HG02678 (cell line): ENCODE measurements around the gene CTNNAL1.
"Not testable (repeated sequence)": the region's sequence is repeated elsewhere in the genome, so short reads cannot be mapped to it uniquely, and the experiment has no call there.

Experiments used
- ATAC-seq: cut with Tn5 transposase; IDR thresholded peaks from one replicate; pipeline ENCODE4 v1.9.1; 2021; ENCODE audit warnings: mild to moderate bottlenecking, moderate library complexity; ENCODE audit not compliant: unreplicated experiment

The CTNNAL1 gene

DNA sequence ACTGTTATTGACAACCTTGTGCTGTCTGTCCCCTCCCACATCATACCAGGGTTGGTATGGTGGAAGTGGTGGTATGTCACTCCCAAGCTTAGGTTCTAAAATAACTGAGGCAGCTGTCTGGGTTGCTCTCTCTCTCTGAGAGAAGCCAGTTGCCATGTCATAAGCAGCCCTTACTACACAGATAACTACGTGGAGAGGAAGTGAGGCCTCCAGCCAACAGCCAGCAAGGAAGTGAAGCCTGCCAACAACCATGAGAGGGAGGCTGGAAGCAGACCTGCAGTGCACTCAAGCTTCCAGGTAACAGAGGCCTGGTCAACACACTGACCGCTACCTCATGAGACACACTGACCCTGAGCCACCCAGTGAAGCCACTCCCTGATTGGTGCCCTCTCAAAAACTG lies 18.6 kb downstream of the CTNNAL1 start:
- ATAC-seq = peak; percentile 80

DNA sequence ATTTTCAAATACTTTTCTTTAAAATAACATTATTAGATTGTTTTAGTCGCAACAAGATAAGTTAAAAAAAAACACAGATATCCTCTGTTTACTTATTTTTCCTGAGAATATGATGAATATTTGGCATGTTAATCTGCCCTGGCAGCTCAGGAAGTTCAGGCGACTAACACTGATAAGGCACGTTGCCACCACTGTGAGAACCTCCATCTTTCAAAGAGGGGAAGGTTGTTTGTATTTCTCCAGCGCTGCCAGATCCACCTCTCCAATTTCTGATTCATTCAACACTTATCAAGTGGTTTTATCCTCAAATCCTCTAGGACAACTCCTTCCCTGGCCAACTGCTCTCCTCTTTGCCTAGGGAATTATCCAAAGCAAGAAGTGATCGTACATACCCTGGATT lies 21.8 kb downstream of the CTNNAL1 start:
- no peak for ATAC-seq

DNA sequence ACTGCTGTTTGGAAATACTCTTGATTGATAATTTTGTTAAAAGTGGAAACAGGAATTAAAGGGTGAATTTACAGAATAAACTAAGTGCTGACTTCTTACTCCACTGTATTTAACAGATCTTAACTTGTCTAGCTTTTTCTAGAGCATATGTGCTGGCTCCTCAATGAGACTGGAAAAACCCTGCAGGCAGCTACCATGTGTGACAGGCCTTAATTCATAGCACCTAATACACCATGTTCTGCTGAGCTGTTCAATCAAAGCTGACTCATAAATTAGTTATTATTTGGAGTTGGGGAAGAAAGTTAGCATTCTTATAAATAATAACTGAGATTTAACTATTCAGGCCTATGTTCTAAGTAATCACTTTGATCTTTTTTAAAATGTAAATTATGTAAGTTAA lies 29.4 kb downstream of the CTNNAL1 start:
- ATAC-seq = no peak

DNA sequence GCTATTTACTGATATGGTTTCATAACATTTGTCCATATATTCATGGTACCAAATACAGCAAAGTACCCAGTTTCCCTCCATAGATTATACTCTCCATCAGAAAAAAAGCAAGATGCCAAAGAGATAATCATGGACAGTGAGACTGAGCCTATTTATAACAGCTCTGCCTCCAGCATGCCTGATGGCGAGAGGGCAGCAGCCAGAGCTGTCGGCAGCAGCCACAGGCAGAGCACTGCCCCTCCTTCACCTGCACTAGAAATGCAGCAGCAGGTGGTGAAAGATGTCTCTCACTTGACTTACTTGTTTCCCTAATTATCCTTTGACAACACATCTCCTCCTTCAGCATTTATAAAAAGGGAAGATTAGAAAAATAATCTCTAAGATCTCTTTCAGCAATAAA lies 32.4 kb downstream of the CTNNAL1 start:
- ATAC-seq = no peak

DNA sequence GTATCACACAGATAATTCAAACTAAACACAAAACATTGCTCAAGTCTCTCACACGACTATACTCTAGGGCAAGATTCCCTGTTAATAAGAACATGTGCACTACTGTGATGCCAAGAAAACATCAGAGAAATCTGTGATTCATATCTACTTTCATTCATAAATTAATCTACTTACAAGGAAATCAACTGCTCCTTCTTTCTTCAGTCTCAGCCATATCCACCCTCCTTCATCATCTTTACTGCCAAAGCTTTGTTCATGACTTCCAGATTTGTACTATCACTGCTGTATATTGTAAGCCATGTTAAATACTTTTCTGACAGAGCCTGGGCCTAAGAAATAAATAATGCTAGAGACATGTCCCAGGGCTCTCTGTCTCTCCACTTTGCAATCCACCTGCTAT lies 35.1 kb downstream of the CTNNAL1 start:
- no peak for ATAC-seq

DNA sequence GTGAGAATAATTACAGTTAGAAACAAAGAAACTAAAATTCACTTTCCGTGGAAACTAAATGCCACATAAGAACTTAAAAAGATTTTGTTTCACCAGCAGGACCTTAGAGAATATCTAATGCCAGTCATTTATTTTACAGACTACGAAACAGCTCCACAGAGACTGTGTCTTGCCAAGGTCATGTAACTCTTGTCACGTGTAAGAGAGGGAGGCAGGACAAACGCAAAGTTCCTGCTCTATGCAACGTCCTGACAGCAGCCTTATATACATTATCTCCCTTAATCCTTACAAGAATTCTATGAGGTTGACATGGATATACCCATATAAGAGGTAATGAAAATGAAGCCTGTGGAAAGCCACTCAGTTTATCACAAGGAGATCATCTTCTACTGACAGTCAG lies 39.4 kb downstream of the CTNNAL1 start:
- ATAC-seq = no peak

DNA sequence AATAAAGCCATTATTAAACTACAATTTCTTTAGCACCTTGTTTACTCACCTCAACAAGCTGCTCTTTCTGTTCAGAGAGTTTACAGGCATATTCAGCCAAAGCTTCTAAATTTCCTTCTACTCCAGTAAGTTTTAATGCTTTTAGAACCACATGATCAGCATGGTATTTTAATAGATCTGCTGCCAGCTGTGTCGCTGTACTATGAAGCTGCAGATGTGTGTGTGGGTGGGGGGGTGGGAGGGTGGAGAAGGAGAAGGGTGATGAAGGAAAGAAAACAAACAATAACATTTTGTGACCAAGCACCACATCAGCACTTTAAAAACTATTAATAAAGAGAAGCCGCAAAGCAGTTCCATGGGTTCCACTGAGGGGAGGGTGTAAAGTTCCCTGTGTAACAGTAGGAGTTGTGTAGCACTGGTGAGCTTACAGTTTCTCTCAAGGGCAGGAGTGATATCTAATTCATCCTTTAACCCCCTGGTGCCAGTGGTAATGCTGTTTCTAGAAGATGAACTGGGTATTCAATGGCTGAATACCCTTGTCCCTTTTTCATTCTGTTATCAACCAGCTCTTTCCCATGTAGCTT lies 40.6 kb downstream of the CTNNAL1 start:
- ATAC-seq = no peak

DNA sequence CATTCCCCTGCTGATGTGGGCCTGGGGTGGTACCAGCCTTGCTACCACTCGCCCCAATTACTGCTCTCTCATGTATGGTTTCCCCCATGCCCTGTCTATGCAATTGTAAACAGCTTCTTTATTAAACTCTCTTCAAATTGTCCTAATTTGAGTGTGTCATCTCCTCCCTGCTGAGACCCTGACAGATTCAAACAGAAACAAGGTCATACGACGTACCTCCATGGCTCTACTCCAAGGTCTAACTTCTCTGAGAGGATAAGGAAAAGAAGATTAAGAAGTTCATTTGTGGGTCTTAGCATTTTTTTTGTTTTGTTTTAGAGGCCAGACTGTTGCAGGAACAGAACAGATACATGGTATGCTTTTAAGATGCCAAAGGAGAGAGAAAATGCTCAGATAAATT lies 41.1 kb downstream of the CTNNAL1 start:
- no peak for ATAC-seq

DNA sequence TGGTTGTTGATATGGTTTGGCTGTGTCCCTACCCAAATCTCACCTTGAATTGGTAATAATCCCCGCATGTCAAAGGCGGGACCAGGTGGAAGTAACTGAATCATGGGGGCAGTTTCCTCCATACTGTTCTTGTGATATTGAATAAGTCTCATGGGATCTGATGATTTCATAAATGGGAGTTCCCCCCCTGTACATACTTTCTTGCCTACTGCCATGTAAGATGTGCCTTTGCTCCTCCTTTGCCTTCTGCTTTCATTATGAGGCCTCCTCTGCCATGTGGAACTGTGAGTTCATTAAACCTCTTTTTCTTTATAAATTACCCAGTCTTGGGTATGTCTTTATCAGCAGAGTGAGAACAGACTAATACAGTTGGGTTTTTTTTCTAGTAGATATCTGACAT lies 41.9 kb downstream of the CTNNAL1 start:
- not testable (repeated sequence) for ATAC-seq

DNA sequence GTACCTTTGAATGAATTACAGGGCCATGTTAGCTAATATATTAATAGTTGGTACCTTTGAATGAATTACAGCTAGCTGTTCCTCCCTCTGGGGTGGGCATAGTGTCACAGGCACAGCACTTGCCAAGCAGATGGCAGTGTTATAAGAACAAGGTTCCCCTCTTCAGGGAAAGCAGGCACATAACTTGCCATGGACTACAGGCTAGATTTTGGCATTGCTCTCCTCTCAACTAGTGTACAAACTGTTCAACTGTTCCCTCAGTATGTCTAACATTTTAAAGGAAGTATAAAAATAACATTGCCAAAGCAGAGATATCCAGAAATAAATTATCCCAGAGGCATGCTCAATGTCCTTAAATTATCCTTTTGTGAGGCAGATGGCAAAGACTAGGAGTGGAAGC lies 45.4 kb downstream of the CTNNAL1 start:
- no peak for ATAC-seq

DNA sequence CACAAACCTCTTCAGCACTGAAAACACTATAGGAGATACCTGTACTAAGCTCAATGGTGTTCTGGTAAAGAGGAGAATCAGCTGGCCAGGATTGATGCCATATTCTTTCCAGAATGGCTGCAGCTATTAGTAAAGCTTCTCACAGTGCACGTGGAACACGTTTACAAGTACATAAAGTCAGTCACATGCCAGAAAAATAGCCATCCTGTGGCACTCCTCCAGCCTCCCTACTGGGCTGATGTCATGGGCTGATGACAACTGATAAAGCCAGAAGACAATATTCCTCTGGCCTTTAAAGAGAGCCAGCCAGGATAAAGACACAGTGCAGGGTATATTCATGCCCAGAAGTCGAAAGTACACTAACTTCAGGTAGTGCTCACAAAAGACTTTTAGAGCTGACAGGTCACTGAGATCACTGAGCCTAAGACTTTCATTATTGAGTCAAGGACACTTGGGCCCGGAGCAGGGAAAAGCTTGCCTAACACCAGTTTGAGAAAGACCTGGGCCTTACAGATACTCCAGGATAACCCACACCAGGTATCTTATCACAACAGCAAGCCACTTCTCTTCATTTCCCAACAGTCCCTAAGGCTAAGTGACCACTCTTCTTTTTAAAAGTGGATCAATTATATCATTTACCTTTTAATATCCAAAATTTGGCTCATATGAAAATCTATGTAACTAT lies 49.7 kb downstream of the CTNNAL1 start:
- ATAC-seq = no peak

DNA sequence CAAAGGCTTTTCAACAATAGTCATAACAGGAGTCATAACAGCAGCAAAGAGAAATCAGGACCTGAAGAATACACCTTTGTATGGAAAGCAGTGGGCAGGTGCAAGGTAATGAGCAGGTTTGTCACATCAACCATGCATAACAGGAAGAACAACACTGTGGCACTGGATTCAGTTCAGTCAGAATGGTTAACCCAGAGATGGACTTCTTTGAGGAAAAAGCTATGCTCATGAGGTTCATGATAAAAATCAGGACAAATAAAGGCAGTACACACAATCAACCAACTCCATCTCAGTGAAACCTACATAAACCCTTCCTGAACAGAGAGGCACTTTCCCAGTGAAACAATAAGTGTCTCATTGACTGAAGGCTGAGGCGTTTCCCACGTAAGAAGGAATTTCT lies 52.1 kb downstream of the CTNNAL1 start:
- ATAC-seq = no peak

DNA sequence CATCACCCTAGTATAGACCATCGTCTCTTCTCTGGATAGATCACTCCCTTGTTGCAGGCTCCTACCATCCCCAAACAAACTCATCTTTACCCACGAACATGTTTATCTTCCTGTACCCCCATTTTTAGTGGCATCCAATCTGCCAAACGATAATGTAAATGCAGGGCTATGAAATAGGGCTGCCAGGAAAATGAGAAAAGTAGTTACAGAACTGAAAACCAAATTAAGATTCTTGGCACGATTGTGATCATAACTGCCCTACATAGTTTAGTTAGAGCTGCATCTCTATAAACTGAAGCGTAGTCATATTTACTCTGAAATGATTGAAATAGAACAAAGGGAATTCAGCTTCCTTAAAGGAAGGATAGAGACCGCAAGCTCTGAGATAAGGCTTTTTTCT lies 53.0 kb downstream of the CTNNAL1 start:
- ATAC-seq = no peak

DNA sequence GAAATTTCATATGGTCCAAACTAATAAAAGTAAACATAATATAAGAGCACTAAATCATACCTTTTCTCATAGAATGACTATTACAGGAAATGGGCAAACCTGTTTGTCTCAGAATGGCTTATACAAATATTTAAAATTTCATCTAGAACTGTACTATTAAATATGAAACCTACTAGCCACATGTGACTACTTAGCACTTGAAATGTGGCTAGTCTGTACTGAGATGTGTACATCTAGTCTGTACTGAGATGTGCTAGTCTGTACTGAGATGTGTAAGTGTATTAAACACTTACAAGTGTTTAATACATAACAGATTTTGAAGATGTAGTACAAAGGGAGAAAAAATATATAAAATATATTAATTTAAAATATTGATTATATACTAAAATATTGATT lies 56.7 kb downstream of the CTNNAL1 start:
- ATAC-seq = no peak

DNA sequence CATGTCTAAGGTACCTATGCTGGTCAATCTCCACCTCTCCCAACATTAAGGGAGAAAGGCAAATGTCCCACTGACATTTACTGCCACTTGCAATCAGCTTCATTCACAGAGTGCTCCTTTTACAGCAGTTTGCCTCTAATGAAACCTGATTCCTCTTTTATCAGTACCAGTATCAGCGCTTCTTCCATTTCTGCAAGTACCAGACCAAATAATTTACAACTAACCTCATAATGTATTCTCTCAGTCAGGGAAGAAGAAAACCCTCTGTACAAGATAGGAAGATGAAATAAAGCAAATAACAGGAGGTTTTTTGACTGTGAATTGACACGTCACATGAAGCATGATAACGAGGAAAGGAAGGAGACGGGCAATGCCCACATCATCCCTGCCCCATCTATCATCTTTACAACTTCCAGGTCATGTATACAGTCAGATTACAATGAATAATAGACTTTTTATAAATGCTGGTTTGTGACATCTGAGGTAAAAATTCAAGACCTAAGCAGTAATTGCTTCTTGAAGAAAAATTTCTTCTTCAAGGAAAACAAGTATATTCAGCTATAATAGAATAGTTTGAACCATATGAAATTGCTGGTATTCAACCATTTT lies 57.2 kb downstream of the CTNNAL1 start:
- no peak for ATAC-seq

DNA sequence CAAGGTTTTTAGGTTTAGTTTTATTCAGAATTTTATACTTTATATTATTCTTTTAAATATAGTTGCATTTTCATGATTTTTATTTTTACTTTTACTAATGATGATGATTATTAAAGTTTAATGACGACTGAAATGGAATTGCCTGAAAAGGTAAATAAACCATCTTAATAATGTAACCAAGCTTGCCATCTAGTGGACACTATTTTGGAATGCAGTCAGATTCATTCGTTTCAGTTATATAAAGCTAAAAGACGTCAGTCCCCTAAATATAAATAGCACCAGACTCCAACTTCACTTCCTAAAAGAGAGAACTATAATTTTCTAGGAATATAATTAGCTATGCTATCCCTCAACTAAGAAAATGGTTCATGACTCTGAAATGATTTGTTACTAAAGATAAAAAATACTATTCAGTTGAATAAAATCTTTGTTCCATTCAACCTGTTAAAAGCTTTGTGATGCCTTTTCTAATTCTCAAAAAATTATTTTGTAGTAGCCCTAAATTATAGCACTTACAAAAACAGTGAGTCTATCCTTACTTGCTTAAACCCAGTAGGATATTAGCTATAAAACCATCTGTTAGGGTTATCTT lies 59.2 kb downstream of the CTNNAL1 start:
- no peak for ATAC-seq

DNA sequence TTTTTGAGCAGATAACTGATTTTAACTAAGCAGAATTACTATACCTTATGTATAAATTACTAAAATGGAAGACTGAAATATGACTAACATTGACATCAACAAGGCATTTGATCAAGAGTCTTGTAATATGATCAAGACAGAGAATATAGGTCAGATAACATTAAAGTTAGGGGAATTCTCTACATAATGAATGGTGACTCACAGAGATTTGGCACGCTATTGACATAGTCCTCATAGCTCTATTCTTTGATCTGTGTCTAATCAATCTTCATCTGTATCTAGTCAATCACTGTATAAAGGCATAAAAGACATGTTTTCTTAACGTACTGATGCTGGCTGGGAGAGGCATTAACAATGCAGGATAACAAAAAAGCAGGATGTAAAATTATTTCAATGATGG lies 61.7 kb downstream of the CTNNAL1 start:
- ATAC-seq = no peak

DNA sequence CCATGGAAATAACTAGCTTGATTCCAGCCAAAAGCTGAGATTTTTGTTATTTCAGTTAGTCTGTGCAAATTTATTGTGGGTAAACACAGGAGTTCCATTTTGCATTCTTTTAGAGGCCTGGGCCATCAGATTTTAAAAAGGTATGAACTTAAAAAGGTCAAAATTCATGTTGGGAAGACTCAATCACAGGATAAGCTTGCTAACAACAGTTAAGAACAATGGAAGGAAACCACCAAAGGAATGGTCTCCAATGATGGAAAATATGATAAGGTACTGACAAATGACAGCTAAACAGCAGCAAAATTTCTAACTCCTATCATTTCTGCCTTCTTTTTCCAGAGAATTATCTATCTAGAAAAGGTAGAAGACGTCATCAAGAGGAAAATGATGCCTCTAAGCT lies 63.1 kb downstream of the CTNNAL1 start:
- no peak for ATAC-seq

DNA sequence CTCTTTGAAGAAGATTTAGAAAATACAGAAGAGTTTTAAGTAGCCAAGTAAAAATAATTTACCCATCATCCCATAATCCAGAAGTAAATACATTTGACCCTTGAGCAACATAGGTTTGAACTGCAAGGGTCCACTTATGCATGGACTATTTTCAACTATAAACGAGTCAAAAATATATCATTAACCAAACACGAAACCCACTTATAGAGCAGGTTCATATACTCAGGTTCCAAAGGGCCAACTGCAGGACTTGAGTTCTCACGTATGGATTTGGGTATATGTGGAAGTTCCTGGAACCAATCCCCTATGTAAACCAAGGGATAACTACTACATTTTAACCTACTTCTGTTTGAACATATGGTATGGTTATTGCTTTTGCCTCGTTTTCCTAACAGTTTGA lies 73.3 kb downstream of the CTNNAL1 start:
- ATAC-seq = no peak

DNA sequence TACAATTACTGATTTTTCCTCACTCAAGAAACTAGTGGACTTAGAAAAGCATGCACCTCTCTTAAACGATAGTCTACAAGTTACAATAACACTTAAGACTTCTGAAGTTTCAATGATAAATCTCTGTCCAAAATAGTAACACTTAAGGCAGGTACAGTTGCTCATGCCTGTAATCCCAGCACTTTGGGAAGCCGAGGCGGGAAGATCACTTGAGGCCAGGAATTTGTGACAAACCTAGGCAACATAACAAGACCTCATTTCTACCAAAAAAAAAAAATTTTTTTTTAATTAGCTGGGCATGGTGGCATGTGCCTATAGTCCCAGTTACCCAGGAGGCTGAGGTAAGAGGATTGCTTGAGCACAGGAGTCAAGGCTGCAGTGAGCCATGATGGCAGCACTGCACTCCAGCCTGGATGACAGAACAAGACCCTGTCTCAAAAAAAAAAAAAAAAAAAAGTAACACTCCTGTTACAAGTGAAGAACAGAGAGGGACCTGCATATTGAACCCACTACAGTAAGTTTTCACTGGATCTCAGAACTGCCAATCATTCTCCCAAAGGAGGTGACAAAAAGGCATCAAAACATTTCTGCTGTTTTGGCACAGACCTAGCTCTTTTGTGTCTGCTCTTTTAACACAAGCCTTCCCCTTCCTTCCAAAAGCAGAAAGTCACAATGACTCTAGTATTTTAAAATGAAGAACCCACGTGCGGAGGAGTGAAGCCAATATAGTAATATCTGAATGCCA lies 75.6 kb downstream of the CTNNAL1 start:
- no peak for ATAC-seq

DNA sequence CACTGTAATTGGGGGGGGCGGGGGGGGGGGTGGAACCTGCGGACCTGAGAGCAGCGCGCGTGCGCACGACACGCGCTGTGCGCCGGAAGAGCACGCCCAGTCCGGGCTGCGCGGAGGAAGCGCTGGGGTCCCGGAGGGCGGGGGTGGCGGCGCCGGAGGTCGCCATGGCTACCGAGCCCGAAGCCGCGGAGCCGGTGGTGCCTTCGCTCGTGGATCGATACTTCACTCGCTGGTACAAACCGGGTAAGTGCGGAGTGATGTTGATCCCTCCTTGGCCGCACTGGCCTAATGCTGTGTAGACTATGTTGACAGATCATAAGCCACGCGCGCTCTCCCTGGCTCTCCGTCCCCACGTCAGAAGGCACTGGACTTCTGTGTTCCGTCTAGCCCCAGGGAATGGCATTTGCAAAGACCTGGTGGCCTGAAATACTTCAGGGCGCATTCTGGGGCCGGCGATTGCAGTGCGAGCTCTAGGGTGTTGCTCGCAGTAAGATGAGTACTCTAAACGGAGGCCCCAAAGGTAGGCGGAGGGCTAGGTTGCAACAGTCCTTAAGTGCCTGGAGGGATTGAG lies 78.9 kb downstream of the CTNNAL1 start, which contains the start of gene ABITRAM:
Gene ABITRAM, plus strand, starts transcription at position 78 of the 571 bp plus-strand sequence. Its CDS starts 87 bp downstream, at position 165.
- ATAC-seq = peak; percentile 83
